Measurements from ENCODE around the gene SHMT2. TPM values are rescaled to one million over a fixed set of nuclear protein-coding genes. Genes with fewer than 3 reads are reported as not detected.

The SHMT2 gene
- total RNA-seq, 2 donors from 2014 or later: 49.6 to 51.4 TPM

DNA sequence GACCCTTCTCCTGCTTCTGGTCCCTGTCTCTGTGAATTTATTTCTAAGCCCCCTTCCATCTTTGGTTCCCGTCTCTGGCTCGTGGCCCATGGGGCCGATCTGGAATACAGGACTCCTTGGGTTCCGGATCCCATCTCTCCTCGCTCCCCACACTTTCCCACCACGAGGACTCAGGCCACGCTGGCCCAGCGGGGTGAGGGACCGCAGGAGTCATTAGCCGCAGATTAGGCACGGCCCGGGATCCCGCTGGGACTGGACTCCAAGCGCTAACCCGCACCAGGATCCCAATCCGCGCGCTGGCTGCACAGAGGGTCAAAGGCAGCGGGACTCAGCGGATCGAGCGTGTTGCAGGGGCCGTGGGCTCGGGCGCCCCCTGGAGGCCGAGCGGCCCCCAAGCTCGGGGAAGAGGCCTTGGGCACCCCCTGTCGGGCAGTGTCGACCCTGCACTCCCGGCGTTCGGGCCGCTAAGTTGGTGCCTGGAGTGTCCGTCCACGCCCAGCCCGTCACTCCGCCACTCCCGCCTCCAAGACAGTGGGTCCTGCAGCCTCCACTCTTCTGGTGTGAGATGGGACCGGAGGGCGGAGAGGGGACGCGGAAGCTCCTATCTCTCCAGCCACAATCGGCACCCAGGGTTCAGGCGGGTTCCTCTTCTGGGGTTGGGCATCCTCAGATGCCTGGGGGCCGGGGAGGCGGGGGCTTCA lies 9.5 kb downstream of the SHMT2 start:
- TF ChIP-seq POLR2A (IDR thresholded peaks at IDR 0.05) (no peak), POLR2AphosphoS5 (IDR thresholded peaks at IDR 0.05) (peak; percentile 70)
- TF ChIP-seq, protein P1, sequence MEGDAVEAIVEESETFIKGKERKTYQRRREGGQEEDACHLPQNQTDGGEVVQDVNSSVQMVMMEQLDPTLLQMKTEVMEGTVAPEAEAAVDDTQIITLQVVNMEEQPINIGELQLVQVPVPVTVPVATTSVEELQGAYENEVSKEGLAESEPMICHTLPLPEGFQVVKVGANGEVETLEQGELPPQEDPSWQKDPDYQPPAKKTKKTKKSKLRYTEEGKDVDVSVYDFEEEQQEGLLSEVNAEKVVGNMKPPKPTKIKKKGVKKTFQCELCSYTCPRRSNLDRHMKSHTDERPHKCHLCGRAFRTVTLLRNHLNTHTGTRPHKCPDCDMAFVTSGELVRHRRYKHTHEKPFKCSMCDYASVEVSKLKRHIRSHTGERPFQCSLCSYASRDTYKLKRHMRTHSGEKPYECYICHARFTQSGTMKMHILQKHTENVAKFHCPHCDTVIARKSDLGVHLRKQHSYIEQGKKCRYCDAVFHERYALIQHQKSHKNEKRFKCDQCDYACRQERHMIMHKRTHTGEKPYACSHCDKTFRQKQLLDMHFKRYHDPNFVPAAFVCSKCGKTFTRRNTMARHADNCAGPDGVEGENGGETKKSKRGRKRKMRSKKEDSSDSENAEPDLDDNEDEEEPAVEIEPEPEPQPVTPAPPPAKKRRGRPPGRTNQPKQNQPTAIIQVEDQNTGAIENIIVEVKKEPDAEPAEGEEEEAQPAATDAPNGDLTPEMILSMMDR (IDR thresholded peaks at IDR 0.05): peak; percentile 99 to 100 (median 100)
- 2% methylated on average over 35 of the region's 47 CpGs for WGBS
- Histone ChIP-seq H3K9me3 (no peaks in the 10 kb centered on the region), H3K4me1 (replicated peaks) (peaks cover 30% of the 10 kb centered on the region), H3K27me3 (replicated peaks; ENCODE audit: insufficient read depth) (no peaks in the 10 kb centered on the region), H3K27ac (no peak overlapping the region), H3K4me3 (peak overlapping the region; percentile 15 to 16), H3K36me3 (no peaks in the 10 kb centered on the region)
- DNase-seq (ENCODE audit: low spot score): peak; percentile 78
- intact Hi-C loops (cut with DNase I): loop anchor here (1.0 kb wide), 1 partner anchor 25 kb away; no protein-coding TSS in a partner anchor

DNA sequence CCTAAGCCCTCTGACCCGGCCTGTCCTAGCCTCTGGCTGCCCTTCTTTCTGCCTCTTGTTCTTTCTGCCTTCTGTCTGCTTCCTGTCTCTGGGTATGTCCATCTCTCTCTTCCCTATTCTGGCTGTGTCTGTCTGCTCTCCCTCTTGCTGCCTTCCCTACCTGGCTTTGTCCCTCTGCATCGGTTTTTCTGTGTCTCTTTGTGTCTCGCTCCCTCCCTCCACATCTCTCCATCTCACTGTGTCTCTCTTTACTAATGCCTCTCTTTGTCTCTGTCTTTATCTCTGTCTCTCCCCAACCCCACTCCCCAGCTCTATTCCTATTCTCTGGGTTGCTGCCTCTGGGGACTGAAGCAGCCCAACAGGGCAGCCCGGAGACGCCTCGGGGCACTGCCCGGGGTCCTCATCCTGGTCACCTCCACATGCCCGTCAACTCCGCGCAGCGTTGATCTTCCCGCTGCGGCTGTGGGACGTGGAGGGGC lies 10.1 kb downstream of the SHMT2 start:
- intact Hi-C loops (cut with DNase I): loop anchor here (1.0 kb wide), 1 partner anchor 25 kb away; no protein-coding TSS in a partner anchor
- no peak for DNase-seq (ENCODE audit: low spot score)
- peak overlapping the region; percentile 26 to 41 for H3K4me3 ChIP-seq
- H3K27me3 ChIP-seq (replicated peaks; ENCODE audit: insufficient read depth): no peaks in the 10 kb centered on the region
- no peak for TF ChIP-seq POLR2AphosphoS5 (IDR thresholded peaks at IDR 0.05)
- TF ChIP-seq POLR2A (IDR thresholded peaks at IDR 0.05): no peak
- TF ChIP-seq, protein P1 (IDR thresholded peaks at IDR 0.05): no peak
- H3K4me1 ChIP-seq (replicated peaks): peaks cover 30% of the 10 kb centered on the region
- 3% methylated on average over 14 of the region's 14 CpGs for WGBS
- H3K36me3 ChIP-seq: no peaks in the 10 kb centered on the region
- H3K27ac ChIP-seq: no peak overlapping the region
- H3K9me3 ChIP-seq: no peaks in the 10 kb centered on the region

DNA sequence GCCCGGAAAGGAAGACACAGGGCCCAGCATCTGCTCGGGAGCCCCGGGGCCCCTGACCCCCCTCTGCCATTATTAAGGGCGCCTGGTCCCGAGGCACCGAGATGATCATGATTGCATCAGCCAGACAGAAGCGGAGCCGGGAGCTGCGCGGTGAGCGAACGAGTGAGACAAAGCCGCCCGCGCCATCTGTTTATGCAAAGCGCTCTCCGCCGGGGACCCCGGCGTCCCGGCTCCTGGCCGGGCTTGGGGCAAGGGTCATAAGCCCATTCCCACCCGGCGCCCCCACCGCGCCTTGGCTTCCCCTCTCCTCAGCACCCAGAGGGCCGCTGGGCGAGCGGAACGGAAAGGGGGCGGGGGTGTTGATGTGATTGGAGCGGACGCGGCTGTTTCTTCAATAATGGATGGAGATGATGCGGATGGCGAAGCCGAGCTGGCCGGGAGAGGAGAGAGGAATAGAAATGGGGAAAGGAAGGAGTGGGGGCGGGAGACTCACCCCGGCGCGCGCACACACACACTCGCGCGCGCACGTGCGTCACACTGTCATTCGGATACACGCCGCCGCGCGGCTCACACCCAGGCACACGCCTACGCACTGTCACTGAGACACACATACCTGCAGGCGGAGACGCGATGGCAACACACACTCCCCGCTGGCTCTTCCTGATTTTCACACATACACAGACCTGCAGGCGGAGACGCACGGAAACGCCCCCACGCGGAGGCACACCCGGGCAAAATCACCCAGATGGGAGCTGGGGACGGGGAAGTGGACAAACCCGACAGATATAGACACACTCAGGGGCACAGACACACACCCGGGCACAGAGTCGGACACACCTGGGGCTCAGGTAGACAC lies 10.8 kb downstream of the SHMT2 start:
- peak; percentile 11 for TF ChIP-seq POLR2AphosphoS5 (IDR thresholded peaks at IDR 0.05)
- no peak for TF ChIP-seq POLR2A (IDR thresholded peaks at IDR 0.05)
- TF ChIP-seq, protein P1 (IDR thresholded peaks at IDR 0.05): peak in 2 of 4 experiments; percentile 24 to 26
- Histone ChIP-seq H3K9me3 (no peaks in the 10 kb centered on the region), H3K4me1 (replicated peaks) (peaks cover 30% of the 10 kb centered on the region), H3K4me3 (peak overlapping the region; percentile 26 to 41), H3K27ac (no peak overlapping the region), H3K27me3 (replicated peaks; ENCODE audit: insufficient read depth) (no peaks in the 10 kb centered on the region), H3K36me3 (no peaks in the 10 kb centered on the region)
- intact Hi-C loops (cut with DNase I): no loop called here
- peak; percentile 43 for DNase-seq (ENCODE audit: low spot score)
- under 1% methylated on average over 71 of the region's 72 CpGs for WGBS

DNA sequence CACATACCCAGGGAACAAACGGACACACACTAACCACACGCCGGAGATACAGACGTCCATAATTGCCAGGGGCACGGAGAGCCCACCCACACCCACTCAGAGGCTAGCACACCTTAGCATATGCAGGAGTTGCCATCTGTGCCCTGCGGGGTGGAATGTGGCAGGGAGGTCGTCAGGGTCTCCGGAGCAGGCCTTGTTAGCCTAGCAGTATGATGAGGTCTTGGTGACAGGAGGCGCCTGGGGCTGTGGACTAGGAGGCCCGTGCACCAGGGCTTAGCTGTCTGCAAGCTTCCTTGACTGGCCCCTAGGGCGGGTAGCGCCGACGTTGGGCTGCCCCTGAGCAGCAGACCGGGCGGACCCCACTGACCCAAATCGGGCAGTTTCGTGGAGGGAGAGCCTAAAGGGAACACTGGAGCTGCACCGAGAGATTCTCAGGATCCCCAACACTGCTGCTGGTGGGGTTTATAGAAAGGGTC lies 11.5 kb downstream of the SHMT2 start:
- no peaks in the 10 kb centered on the region for H3K27me3 ChIP-seq (replicated peaks; ENCODE audit: insufficient read depth)
- no peak for DNase-seq (ENCODE audit: low spot score)

More for the DNA sequence above, 11.5 kb downstream of the SHMT2 start:
- TF ChIP-seq POLR2AphosphoS5 (IDR thresholded peaks at IDR 0.05): no peak
- TF ChIP-seq POLR2A (IDR thresholded peaks at IDR 0.05): no peak
- TF ChIP-seq, protein P1 (IDR thresholded peaks at IDR 0.05): no peak
- Histone ChIP-seq H3K9me3 (no peaks in the 10 kb centered on the region), H3K4me3 (peak overlapping the region; percentile 26 to 41), H3K27ac (no peak overlapping the region), H3K4me1 (replicated peaks) (peaks cover 30% of the 10 kb centered on the region), H3K36me3 (no peaks in the 10 kb centered on the region)
- intact Hi-C loops (cut with DNase I): no loop called here
- WGBS: 20% methylated on average over 19 of the region's 19 CpGs

All from prostate gland (tissue), 2 donors.